GM04503 (cell line): ENCODE results near the gene CSNK1E.
A peak's percentile ranks its signal among the peaks of the same experiment; 100 is the strongest.

Experiments
- DNase-seq: peaks from one replicate; pipeline ENCODE4 v3.0.0-alpha.2; 2012; ENCODE audit warnings: low read depth

Gene CSNK1E

DNA sequence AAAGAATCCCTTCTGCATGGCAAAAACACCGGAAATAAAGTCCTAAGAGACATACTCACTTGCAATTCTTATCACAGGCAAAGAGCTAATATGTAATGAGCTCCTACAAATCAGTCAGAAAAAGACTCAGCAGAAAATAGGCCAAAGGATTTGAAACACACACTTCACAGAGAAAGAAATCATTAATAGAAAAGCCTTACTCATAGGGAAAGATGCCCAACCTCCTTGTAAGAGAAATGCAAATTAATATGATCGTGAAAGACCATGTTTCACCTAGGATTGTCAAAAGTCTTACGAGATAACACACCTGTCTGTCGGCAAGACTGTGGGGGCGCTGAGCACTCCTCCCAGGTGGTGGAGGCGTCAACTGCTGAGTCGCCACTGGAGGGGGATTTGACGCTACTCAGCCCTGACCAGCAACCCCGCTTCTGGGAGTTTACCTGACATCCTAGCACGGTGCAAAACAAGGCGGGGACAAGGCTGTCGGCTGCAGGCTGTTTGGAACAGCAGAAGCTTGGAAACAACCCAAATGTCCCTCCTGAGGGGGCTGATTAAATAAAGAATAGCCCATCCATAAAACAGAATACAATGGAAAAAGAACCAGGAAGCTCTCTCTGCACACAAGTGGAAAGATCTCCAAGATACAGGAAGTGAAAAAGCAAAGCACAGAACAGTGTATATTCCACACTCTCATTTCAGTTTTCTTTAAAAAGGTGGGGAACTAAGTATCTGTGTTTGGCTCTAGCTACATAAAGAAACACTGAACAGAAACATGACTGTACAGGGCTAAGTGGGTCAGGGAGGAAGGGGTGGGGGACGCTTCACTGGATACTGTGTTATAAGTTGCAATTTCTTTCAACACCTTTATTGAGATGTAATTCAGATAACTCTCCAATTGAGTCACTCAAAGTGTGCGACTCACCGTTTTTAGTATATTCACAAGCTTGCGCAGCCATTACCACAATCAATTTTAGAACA, 11.5 kb downstream of the CSNK1E start:
- no peak for DNase-seq

GRCh38 chr22:38304526-38304925, 12.7 kb downstream of the CSNK1E start:
- no peak for DNase-seq

DNA sequence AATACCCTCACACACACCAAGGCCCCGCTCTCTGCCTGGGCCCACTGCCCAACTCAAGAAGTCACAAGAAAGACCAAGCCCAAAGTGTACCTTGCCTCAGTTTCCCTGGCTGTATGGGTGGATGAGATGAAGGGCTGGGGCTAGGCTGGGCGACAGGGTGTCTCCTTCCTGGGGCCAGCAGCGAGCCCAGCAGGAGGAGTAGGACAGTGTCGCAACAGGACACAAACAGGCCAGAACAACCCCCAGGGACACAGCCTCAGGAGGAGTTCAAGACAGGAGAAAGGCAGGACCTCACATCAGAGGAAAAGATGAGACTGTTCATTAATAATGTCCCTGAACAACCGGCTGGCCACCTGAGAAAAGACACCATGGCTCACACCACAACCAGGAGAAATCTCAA, 13.3 kb downstream of the CSNK1E start:
- no peak for DNase-seq

DNA sequence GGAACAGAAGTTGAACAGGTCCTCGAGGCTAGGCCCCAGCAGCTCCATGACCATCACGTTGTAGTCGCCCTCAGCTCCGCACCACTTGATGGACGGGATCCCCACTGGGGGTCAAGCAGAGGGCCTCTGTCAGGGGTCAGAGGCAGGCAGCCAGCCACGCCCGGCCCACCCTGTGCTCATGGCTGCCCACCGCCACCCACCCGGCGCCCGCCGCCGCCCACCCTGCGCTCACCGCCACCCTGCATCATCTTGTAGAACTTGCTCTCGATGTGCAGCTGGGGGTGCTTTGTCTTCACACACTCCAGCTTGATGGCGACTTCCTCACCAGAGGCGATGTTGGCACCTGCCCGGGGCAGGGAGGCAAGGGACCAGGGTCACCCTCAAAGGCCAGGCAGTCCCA, 14.3 kb downstream of the CSNK1E start:
- DNase-seq = no peak

GRCh38 chr22:38300946-38301345, 16.3 kb downstream of the CSNK1E start:
- DNase-seq = no peak

DNA sequence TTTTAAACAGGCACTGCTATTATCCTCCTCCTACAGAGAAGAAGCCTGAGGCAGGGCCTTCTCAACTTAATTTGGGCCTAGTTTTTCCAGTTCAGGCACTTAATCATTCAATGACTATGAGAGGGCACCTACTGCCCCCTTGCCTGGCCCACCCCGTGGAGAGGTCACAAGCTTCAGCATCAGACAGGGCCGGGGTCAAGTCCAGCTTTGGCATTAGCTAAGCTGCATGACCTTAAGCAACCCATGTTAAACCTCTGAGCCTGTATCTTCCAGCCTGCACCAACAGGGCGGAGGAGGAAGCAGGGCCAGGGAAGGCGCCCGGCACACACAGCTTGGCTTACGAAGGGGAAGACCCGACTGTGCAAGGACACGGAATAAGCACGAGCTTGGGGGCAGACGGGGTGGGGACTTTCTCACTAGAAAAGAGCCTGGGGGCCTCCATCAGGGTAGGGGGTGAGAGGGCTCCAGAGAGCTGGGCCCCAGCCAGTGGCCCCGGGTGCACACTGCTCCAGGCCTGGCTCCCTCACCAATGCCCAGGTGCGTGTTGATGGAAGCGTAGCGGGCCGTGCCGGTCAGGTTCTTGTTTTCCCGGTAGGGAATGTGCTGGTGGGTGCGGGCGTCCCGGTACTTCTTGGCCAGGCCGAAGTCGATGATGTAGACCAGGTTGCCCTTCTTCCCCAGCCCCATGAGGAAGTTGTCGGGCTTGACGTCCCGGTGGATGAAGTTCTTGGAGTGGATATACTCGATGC, 16.9 kb downstream of the CSNK1E start:
- no peak for DNase-seq

- DNase-seq = no peak
Measured at GRCh38 chr22:38299770-38300102, 17.5 kb downstream of the CSNK1E start.

DNA sequence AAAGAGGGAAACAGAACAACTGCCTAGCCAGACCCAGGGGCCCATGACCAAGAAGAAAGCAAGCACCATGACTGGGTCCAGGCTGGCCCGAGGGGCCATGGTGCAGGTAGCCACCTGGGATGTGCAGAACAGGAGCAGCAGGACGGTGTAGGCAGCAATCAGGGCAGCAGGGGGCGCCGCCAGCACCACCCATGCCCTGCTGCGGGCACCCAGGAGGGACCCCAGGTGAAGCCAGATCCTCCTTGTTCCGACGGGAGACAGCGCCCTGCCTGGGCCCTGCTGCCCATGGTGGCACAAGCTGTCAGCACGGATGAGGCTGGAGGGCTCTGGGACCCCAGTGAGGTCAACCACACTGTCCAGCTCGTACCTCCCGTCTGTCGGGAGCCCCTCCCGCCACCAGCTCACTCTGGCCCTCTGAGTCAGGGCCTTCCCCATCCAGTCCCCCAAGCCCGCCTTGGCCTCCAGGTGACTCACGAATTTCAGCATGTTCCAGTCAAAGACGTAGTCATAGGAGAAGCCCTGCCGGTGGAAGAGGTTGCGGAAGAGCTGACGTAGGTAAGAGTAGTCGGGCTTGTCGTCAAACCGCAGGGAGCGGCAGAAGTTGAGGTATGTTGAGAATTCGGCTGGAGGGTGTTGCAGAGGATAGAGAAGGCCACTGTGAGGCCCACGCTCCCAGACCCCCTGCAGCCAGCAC, 18.8 kb downstream of the CSNK1E start:
- DNase-seq = no peak

DNA sequence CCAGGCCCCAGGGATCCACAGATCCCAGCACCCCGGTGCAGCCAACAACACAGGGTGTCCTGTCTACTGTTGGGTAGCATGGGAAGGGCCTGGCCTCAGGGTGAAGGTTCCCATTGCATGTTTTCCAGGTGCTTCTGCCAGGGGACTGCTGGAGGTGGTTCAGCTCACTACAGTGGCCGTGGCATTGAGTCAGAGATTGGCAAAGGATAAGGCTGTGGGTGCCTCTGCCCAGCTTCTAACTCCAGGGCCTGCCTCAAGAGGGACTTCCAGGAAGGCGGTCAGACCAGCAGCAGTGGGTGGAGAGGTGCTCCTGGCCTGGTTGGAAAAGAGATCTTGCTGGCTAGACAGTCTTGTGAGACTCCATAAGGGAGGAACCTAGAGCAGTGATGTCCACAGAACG, 20.9 kb downstream of the CSNK1E start:
- no peak for DNase-seq

- DNase-seq = no peak
Measured at GRCh38 chr22:38295863-38296262, 21.4 kb downstream of the CSNK1E start.

DNA sequence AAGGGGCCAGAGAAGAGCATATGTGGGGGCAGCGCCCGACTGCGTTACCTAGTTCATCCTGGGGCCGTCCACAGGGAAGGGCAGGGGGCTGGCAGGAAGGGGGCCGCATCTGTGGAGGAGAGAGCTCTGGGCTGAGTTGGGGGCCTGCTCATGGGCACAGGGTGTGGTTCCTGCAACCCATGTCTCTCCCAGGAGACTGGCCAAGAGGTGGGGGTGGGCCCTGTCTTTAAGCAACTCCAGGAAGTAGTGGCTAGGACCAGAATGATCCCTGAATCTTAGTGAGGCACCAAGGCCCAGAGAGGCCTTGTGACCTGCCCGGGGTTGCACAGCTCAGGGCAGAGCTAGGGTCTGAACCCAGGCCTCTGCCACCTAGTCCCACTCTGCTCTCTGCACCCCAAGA, 21.9 kb downstream of the CSNK1E start:
- no peak for DNase-seq

DNA sequence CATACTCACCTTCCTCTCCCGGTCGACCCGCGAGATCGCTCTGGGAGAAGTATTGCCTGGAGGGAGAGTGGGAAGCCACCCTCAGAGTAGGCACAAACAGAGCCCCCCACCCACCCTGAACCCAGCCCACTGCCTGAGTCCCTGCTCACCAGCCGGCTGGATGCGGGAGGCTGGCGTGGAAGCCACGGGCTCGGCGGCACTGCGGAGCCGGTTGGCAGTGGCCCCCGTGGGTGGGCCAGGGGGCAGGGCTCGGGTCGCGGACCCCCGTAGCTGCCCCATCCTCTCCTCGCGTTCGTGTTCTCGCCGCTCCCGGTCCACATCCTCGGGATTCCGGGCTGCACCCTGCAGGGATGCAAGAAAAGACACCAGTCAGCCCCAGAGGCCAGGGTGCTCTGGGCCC, 23.0 kb downstream of the CSNK1E start:
- DNase-seq = no peak

DNA sequence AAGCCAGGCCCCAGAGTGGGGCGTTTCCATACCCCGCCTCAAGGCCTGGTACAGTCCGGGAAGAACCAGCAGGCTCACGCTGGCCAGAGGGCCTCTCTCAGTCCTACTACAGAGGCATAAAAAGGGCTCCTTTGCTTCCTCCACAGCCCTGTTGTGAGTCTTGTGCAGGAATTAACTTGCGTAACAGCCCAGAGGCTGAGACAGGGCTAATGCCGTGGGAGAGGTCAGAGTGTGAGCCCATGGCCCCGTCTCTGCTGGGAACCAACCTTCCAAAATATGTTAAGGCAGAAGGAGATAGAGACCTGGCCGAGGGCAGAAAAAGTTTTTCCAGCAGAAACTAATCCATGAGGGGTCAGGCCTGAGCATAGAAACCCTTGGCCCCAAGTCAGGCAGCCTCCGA, 24.5 kb downstream of the CSNK1E start:
- DNase-seq = no peak

DNA sequence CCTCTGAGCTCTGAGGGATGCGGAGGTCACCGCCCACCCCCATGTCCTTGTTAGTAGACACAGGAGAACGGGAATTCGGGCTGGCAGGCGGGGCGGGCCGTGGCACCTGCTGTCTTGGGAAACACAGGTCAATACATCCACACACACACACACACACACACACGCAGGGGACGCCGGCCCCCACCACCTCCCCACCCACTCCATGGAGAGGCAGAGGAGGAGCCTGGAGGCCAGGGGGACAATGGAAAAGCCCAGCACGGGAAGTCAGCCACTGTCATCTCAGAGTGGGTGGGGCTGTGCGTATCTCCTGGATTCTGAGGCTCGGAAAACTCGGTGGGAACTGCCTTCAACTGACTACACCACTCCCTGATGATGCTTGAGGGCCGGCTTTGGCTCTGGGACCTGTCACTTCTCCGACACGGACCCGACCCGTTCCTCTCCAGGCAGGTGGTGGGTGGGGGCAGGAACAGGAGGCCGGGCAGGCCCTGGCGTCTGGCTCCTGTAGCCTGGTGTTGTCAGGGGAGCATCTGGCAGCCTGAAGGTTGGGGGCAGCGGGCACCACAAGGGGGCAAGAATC, 25.9 kb downstream of the CSNK1E start:
- no peak for DNase-seq

GRCh38 chr22:38290347-38290746, 26.9 kb downstream of the CSNK1E start:
- DNase-seq = no peak

- DNase-seq = no peak
Measured at GRCh38 chr22:38289583-38290082, 27.6 kb downstream of the CSNK1E start.

GRCh38 chr22:38286915-38287669, 30.1 kb downstream of the CSNK1E start:
- no peak for DNase-seq

- no peak for DNase-seq
Measured at GRCh38 chr22:38285018-38285417, 32.2 kb downstream of the CSNK1E start.

- DNase-seq = peak; percentile 97
Measured at GRCh38 chr22:38284042-38284402, 33.2 kb downstream of the CSNK1E start.

DNA sequence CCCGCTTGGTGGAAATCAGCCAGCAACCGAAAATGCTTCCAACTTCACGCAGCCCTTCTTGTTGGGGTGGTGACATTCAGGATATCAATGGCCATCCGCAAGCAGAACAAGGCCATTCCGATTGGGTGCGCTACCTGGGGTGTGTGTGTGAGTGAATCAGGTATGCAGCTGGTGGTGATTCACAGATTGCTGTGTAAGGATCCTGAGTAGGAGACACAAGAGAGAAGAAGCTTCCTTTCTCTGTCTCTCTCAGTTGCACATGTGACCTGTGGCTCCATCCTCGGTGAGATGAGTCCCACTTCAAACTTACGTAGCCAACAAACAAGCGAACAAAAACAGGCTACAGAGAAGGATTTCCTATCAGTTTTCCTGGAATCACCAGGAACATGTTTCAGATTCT, 34.8 kb downstream of the CSNK1E start:
- DNase-seq = no peak

- no peak for DNase-seq
Measured at GRCh38 chr22:38276166-38276565, 41.1 kb downstream of the CSNK1E start.
